Measurements from ENCODE around the gene DCD.

GRCh38 chr12:54648265-54648664 lies at the start of gene DCD:
- no peak for TF ChIP-seq POLR2A (IDR thresholded peaks at IDR 0.05)
- no peak for TF ChIP-seq CTCF (IDR thresholded peaks at IDR 0.05)
